GM23338 (cell line): Measurements from ENCODE around the gene WNK1. TPM values are rescaled to one million over a fixed set of nuclear protein-coding genes. Genes with fewer than 3 reads are reported as not detected.

Experiments
- ATAC-seq: fragments of 200-7000 bp; cut with Tn5 transposase; 3 replicates; pipeline ENCODE4 v1.9.1; 2020
- DNase-seq: peaks from one replicate; pipeline ENCODE4 v3.0.0-alpha.2; 2015; ENCODE audit warnings: low spot score
- H2AFZ ChIP-seq: fragments of 200-600 bp; sonication (generic); 2 replicates; pipeline ENCODE4 v1.8.0; 2016; ENCODE audit warnings: antibody characterized with exemption, mild to moderate bottlenecking, moderate library complexity
- H3F3A ChIP-seq: fragments of 200-600 bp; sonication (generic); replicated peaks from 2 replicates; pipeline ENCODE4 v1.8.0; 2017; ENCODE audit warnings: antibody characterized with exemption, mixed run types, low read depth
- H3K27ac ChIP-seq: fragments of 200-600 bp; sonication (generic); 2 replicates; pipeline ENCODE4 v1.6.1; 2016; ENCODE audit warnings: low read depth
- H3K27me3 ChIP-seq: fragments of 200-600 bp; sonication (generic); 2 replicates; pipeline ENCODE4 v1.8.0; 2016; ENCODE audit warnings: mild to moderate bottlenecking, mixed run types, moderate library complexity; ENCODE audit not compliant: insufficient read depth
- H3K36me3 ChIP-seq: fragments of 200-600 bp; sonication (generic); 2 replicates; pipeline ENCODE4 v1.8.0; 2016; ENCODE audit warnings: mild to moderate bottlenecking; ENCODE audit not compliant: insufficient read depth
- H3K4me1 ChIP-seq: fragments of 200-600 bp; sonication (generic); 2 replicates; pipeline ENCODE4 v1.8.0; 2016; ENCODE audit warnings: mild to moderate bottlenecking, moderate library complexity; ENCODE audit not compliant: insufficient read depth
- H3K4me2 ChIP-seq: fragments of 200-600 bp; sonication (generic); 2 replicates; pipeline ENCODE4 v1.7.1; 2017; ENCODE audit warnings: mixed run types
- H3K4me3 ChIP-seq: fragments of 200-600 bp; sonication (generic); 2 replicates; pipeline ENCODE4 v1.6.1; 2016; ENCODE audit warnings: mixed run types
- H3K79me2 ChIP-seq: fragments of 200-600 bp; sonication (generic); replicated peaks from 2 replicates; pipeline ENCODE4 v1.8.0; 2017; ENCODE audit warnings: mild to moderate bottlenecking; ENCODE audit not compliant: insufficient read depth
- H3K9me2 ChIP-seq: fragments of 200-600 bp; sonication (generic); 2 replicates; pipeline ENCODE4 v1.8.0; 2017; ENCODE audit not compliant: insufficient read depth
- H4K20me1 ChIP-seq: fragments of 200-600 bp; sonication (generic); replicated peaks from 2 replicates; pipeline ENCODE4 v1.8.0; 2017; ENCODE audit warnings: mild to moderate bottlenecking; ENCODE audit not compliant: insufficient read depth
- H3K27ac Mint-ChIP-seq: 2 replicates; pipeline ENCODE4 v1.8.0; 2020; ENCODE audit warnings: inconsistent platforms, mild to moderate bottlenecking, moderate library complexity, mixed read lengths
- H3K27me3 Mint-ChIP-seq: 3 replicates; pipeline ENCODE4 v1.8.0; 2022; ENCODE audit warnings: low read depth, mild to moderate bottlenecking, moderate library complexity, mixed read lengths, inconsistent platforms; ENCODE audit not compliant: insufficient read depth, poor library complexity
- H3K36me3 Mint-ChIP-seq: 3 replicates; pipeline ENCODE4 v1.8.0; 2021; ENCODE audit warnings: low read depth, mild to moderate bottlenecking, inconsistent platforms, moderate library complexity, mixed read lengths
- H3K4me1 Mint-ChIP-seq: 3 replicates; pipeline ENCODE4 v1.8.0; 2020; ENCODE audit warnings: mild to moderate bottlenecking, inconsistent platforms, mixed read lengths
- H3K4me3 Mint-ChIP-seq: 3 replicates; pipeline ENCODE4 v1.8.0; 2021; ENCODE audit warnings: moderate library complexity, mild to moderate bottlenecking, inconsistent platforms, mixed read lengths
- H3K9me3 Mint-ChIP-seq: 3 replicates; pipeline ENCODE4 v1.8.0; 2020; ENCODE audit warnings: moderate library complexity, mild to moderate bottlenecking, inconsistent platforms, mixed read lengths
- CREB1 ChIP-seq: fragments of 250-450 bp; sonication (Bioruptor Pico); IDR thresholded peaks from 2 replicates; pipeline ENCODE4 v1.5.0; 2020; ENCODE audit warnings: low read depth, mild to moderate bottlenecking, moderate library complexity
- CTCF ChIP-seq, 2 experiments: fragments of 200-600 bp in 1 of 2; sonication (generic) in 1 of 2; conservative IDR thresholded peaks; 2 replicates each; pipeline versions ENCODE4 v1.5.1 to v1.6.1; 2016 to 2017; ENCODE audit warnings: antibody characterized with exemption in 2 of 2, low read depth in 2 of 2, mild to moderate bottlenecking in 2 of 2, moderate library complexity in 1 of 2
- ETS1 ChIP-seq: IDR thresholded peaks from 2 replicates; pipeline ENCODE4 v1.6.1; 2016; ENCODE audit warnings: antibody characterized with exemption
- EZH2 ChIP-seq: fragments of 200-600 bp; sonication (generic); IDR thresholded peaks from one replicate; pipeline ENCODE4 v1.8.0; 2017; ENCODE audit warnings: antibody characterized with exemption, mild to moderate bottlenecking, low read depth; ENCODE audit not compliant: unreplicated experiment
- JUNB ChIP-seq: IDR thresholded peaks from one replicate; pipeline ENCODE4 v1.6.1; 2016; ENCODE audit warnings: antibody characterized with exemption; ENCODE audit not compliant: unreplicated experiment
- NANOG ChIP-seq: IDR thresholded peaks from 2 replicates; pipeline ENCODE4 v1.6.1; 2016; ENCODE audit warnings: antibody characterized with exemption, borderline replicate concordance
- POLR2AphosphoS5 ChIP-seq: IDR thresholded peaks from 2 replicates; pipeline ENCODE4 v1.6.1; 2016; ENCODE audit warnings: antibody characterized with exemption, low read depth
- STAT1 ChIP-seq: IDR thresholded peaks from one replicate; pipeline ENCODE4 v1.6.1; 2016; ENCODE audit warnings: antibody characterized with exemption; ENCODE audit not compliant: unreplicated experiment
- ZNF114 ChIP-seq: fragments of 250-450 bp; sonication (Bioruptor Pico); IDR thresholded peaks from 2 replicates; pipeline ENCODE4 v1.5.0; 2020; ENCODE audit warnings: mild to moderate bottlenecking, moderate library complexity
- ZNF331 ChIP-seq: fragments of 250-450 bp; sonication (Bioruptor Pico); IDR thresholded peaks from 2 replicates; pipeline ENCODE4 v1.5.0; 2020; ENCODE audit warnings: low read depth, mild to moderate bottlenecking, moderate library complexity
- polyA plus RNA-seq: library from polyadenylated mRNA; unstranded; fragments of >200 nt; fragmentation: Nextera tagmentation; extraction: Ambion mirVana; gene quantifications from 2 replicates; pipeline ENCODE4 v1.2.1, GENCODE V29; 2016
- total RNA-seq: library from RNA; depleted of rRNA; stranded (reverse); fragments of >200 nt; shearing (Covaris generic); gene quantifications from 2 replicates; pipeline ENCODE4 v1.2.3, GENCODE V29; 2014
- TF ChIP-seq, protein P1 (sequence below): fragments of 250-450 bp; sonication (Bioruptor Pico); IDR thresholded peaks from 2 replicates; pipeline ENCODE4 v1.5.0; 2020; ENCODE audit warnings: mild to moderate bottlenecking, moderate library complexity

WNK1 gene
- total and polyA plus RNA-seq, 2 experiments from 2014 or later = 86.8 to 114 TPM

DNA sequence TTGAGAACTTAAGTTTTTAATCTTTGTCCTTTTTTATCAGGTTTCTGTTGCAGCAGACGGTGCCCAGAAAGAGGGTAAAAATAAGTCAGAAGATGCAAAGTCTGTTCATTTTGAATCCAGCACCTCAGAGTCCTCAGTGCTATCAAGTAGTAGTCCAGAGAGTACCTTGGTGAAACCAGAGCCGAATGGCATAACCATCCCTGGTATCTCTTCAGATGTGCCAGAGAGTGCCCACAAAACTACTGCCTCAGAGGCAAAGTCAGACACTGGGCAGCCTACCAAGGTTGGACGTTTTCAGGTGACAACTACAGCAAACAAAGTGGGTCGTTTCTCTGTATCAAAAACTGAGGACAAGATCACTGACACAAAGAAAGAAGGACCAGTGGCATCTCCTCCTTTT lies 143.7 kb downstream of the WNK1 start:
- H3K36me3 ChIP-seq = peaks cover 49% of the 10 kb centered on the region
- H3K79me2 ChIP-seq = no peaks in the 10 kb centered on the region
- H3K9me3 Mint-ChIP-seq = no peaks in the 10 kb centered on the region
- no peak overlapping the region for H3K4me2 ChIP-seq
- no peak overlapping the region for H3K27ac Mint-ChIP-seq
- no peaks in the 10 kb centered on the region for H3F3A ChIP-seq
- no peak overlapping the region for H3K4me3 Mint-ChIP-seq
- no peaks in the 10 kb centered on the region for H3K9me2 ChIP-seq
- no peak overlapping the region for H3K4me3 ChIP-seq
- H3K4me1 Mint-ChIP-seq = no peaks in the 10 kb centered on the region
- no peak for TF ChIP-seq CTCF (conservative IDR thresholded peaks at IDR 0.05; ENCODE audit: low read depth in 2 of 2)
- TF ChIP-seq CREB1 (CRISPR knock-in tag) = no peak
- TF ChIP-seq ZNF114 (CRISPR knock-in tag) = no peak
- no peak for TF ChIP-seq POLR2AphosphoS5
- no peak for TF ChIP-seq ETS1
- TF ChIP-seq NANOG = no peak
- no peak for TF ChIP-seq EZH2
- TF ChIP-seq, protein P1, sequence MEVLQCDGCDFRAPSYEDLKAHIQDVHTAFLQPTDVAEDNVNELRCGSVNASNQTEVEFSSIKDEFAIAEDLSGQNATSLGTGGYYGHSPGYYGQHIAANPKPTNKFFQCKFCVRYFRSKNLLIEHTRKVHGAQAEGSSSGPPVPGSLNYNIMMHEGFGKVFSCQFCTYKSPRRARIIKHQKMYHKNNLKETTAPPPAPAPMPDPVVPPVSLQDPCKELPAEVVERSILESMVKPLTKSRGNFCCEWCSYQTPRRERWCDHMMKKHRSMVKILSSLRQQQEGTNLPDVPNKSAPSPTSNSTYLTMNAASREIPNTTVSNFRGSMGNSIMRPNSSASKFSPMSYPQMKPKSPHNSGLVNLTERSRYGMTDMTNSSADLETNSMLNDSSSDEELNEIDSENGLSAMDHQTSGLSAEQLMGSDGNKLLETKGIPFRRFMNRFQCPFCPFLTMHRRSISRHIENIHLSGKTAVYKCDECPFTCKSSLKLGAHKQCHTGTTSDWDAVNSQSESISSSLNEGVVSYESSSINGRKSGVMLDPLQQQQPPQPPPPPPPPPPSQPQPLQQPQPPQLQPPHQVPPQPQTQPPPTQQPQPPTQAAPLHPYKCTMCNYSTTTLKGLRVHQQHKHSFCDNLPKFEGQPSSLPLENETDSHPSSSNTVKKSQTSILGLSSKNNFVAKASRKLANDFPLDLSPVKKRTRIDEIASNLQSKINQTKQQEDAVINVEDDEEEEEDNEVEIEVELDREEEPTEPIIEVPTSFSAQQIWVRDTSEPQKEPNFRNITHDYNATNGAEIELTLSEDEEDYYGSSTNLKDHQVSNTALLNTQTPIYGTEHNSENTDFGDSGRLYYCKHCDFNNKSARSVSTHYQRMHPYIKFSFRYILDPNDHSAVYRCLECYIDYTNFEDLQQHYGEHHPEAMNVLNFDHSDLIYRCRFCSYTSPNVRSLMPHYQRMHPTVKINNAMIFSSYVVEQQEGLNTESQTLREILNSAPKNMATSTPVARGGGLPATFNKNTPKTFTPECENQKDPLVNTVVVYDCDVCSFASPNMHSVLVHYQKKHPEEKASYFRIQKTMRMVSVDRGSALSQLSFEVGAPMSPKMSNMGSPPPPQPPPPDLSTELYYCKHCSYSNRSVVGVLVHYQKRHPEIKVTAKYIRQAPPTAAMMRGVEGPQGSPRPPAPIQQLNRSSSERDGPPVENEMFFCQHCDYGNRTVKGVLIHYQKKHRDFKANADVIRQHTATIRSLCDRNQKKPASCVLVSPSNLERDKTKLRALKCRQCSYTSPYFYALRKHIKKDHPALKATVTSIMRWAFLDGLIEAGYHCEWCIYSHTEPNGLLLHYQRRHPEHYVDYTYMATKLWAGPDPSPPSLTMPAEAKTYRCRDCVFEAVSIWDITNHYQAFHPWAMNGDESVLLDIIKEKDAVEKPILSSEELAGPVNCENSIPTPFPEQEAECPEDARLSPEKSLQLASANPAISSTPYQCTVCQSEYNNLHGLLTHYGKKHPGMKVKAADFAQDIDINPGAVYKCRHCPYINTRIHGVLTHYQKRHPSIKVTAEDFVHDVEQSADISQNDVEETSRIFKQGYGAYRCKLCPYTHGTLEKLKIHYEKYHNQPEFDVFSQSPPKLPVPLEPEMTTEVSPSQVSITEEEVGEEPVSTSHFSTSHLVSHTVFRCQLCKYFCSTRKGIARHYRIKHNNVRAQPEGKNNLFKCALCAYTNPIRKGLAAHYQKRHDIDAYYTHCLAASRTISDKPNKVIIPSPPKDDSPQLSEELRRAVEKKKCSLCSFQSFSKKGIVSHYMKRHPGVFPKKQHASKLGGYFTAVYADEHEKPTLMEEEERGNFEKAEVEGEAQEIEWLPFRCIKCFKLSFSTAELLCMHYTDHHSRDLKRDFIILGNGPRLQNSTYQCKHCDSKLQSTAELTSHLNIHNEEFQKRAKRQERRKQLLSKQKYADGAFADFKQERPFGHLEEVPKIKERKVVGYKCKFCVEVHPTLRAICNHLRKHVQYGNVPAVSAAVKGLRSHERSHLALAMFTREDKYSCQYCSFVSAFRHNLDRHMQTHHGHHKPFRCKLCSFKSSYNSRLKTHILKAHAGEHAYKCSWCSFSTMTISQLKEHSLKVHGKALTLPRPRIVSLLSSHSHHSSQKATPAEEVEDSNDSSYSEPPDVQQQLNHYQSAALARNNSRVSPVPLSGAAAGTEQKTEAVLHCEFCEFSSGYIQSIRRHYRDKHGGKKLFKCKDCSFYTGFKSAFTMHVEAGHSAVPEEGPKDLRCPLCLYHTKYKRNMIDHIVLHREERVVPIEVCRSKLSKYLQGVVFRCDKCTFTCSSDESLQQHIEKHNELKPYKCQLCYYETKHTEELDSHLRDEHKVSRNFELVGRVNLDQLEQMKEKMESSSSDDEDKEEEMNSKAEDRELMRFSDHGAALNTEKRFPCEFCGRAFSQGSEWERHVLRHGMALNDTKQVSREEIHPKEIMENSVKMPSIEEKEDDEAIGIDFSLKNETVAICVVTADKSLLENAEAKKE = no peak
- no peak for TF ChIP-seq ZNF331 (CRISPR knock-in tag)
- no peak for TF ChIP-seq STAT1
- TF ChIP-seq JUNB = no peak
- ATAC-seq (no peak), DNase-seq (no peak)
- peaks cover 68% of the 10 kb centered on the region for H3K36me3 Mint-ChIP-seq
- H3K27me3 ChIP-seq = no peaks in the 10 kb centered on the region
- H3K27ac ChIP-seq = no peak overlapping the region
- H3K27me3 Mint-ChIP-seq = no peaks in the 10 kb centered on the region
- peaks cover 13% of the 10 kb centered on the region for H4K20me1 ChIP-seq
- no peaks in the 10 kb centered on the region for H3K4me1 ChIP-seq
- no peak overlapping the region for H2AFZ ChIP-seq
